Measurements from ENCODE around the gene SLC5A10.
A peak's percentile ranks its signal among the peaks of the same experiment; 100 is the strongest.

DNA sequence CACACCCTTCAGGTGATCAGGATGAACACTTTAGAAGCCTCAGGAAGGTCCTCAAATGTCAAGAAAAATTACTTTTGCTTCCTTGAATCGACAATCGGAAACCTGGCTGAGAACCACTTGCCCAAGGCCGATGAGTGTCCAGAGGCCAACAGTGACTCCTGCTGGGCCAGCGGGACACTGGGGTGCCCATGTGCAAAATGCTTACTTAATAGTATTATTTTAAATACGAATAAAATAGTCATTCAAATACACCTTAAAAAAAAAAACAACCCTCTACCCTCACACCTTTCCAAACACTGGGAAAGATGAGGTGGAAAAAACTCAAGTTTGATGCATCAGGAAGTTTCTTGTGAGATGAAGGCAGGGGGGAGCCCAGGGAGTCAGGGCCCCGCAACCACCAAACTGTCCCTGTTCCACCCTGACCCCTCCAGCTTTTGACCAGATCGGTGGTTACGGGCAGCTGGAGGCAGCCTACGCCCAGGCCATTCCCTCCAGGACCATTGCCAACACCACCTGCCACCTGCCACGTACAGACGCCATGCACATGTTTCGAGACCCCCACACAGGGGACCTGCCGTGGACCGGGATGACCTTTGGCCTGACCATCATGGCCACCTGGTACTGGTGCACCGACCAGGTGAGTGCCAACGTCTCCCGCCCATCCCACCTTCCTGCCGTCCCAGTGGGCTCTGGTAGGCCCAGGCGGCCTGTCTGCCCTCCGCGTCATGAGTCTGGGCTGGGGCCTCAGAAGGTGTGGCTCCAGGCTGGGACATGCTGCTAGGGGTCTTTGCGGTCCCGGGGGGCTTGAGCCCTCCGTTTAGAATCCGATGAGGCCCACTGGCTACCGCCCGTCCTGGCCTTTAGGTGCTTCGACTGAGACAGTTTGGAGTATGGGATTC is 18.9 kb downstream of the SLC5A10 start:
- TF ChIP-seq, protein P1, sequence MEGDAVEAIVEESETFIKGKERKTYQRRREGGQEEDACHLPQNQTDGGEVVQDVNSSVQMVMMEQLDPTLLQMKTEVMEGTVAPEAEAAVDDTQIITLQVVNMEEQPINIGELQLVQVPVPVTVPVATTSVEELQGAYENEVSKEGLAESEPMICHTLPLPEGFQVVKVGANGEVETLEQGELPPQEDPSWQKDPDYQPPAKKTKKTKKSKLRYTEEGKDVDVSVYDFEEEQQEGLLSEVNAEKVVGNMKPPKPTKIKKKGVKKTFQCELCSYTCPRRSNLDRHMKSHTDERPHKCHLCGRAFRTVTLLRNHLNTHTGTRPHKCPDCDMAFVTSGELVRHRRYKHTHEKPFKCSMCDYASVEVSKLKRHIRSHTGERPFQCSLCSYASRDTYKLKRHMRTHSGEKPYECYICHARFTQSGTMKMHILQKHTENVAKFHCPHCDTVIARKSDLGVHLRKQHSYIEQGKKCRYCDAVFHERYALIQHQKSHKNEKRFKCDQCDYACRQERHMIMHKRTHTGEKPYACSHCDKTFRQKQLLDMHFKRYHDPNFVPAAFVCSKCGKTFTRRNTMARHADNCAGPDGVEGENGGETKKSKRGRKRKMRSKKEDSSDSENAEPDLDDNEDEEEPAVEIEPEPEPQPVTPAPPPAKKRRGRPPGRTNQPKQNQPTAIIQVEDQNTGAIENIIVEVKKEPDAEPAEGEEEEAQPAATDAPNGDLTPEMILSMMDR (optimal IDR thresholded peaks at IDR 0.05 in 1 of 3, IDR thresholded peaks at IDR 0.05 in 1 of 3, conservative IDR thresholded peaks at IDR 0.05 in 1 of 3; ENCODE audit: extremely low read depth in 1 of 3, insufficient read depth in 2 of 3, low read length in 3 of 3): peak; percentile 27 to 40 (median 35)
- no peak for TF ChIP-seq EZH2 (IDR thresholded peaks at IDR 0.05; ENCODE audit: low read length)

All from keratinocyte (primary cell).